ENCODE measurements around the gene MYLK4.

The MYLK4 gene

DNA sequence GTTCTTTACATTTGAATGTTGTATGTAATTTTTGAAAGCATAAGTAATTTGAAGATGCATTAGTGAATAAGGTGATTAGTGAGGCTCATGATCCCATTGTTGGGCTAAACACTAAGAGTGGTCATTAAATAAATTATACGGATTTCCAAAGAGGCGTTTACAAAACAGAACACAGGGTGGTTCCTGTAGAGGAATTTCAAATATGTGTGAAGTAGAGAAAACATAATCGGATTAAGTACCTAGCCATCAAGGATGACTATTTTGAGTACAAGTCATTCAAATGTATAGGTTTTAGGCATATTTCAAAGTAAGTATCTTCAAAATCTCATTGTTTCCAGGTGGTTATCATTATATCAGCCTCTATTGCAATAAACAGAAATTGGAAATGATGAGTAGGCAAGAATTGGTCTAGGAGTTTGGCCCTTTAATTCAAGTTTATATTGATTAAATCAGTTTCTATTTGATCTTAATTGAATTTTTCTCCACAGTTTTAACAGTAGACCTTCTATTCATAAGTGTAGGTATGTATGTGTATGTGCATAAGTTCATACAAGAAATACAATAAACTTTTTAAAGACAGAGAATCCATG lies 94.8 kb downstream of the MYLK4 start:
- no peak for DNase-seq

DNA sequence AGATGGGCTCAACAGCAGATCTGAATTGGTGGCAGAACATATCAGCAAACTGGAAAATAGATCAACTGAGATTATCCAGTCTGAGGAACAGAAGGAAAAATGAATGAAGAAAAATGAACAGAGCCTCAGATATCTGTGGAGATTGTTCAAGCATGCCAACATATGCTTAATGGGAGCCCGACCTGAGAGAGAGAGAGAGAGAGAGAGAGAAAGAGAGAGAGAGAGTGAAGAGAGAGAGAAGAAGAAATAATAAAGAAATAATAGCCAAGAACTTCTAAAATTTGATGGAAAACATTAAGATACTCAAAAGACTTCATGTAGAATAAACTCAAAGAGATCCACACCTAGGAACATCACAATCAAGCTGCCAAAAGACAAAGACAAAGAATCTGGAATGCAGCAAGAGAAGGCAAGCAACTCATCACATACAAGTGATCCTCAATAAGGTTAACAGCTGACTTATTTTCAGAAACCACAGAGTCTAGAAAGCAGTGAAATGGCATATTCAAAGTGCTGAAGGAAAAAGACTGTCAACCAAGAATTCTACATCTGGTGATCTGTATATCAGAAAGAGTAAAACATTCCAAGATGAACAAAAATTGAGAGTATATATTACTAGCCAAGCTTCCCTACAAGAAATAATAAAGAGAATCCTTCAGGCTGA lies 97.2 kb downstream of the MYLK4 start:
- no peak for DNase-seq

DNA sequence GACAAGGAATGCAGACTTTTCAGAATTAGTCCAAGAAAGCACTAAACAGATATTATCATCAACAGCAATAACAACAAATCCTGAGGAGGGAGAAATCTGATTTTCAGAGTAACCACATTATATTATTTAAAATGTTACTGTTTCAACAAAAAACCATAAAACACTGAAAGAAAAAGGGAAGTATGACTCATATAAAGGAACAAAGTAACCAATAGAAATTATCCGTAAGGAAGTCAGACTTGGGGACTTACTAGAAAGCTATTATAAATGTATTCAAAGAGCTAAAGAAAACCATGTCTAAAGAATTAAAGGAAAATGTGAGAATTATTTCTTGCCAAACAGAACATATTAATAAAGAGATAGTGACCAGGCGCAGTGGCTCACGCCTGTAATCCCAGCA lies 98.1 kb downstream of the MYLK4 start:
- DNase-seq, result peak; percentile 6 to 45

DNA sequence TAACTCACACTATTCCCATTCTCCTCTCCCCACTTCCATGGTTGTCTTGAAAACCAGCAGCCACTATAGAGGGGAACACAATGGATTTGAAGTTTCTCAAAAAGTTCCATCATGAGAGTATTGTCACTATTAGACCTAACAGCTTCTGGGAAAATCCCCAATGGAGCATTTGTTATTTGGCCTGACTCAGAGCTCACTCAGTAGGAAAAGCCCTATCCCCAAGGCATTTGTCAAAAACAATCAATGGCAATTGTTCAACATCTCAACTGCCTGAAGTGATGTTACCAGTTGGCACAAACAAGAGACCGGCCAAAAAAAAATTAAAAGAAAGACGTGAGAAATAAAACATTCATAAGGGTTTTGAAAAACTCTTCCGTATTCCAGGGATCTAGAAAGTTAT lies 98.8 kb downstream of the MYLK4 start:
- no peak for DNase-seq

DNA sequence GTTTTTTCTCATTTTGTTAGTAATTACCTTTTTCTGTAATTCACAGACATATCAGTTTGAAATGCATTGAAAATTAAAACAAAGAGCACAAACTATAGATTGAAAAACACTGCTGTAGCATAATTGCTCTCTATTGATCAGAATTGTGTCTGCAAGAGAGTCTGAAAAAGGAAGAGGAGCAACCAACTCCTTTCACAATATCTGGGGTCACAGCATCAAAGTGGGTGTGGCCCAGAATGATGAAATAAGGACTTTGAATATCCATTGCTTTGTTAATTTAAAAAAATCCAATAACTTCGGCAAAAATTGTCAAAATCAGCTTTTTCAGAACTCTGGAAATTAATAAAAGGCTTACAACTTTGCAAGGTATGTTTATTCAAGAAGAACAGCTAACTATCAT lies 99.2 kb downstream of the MYLK4 start:
- peak; percentile 80 to 82 for DNase-seq

DNA sequence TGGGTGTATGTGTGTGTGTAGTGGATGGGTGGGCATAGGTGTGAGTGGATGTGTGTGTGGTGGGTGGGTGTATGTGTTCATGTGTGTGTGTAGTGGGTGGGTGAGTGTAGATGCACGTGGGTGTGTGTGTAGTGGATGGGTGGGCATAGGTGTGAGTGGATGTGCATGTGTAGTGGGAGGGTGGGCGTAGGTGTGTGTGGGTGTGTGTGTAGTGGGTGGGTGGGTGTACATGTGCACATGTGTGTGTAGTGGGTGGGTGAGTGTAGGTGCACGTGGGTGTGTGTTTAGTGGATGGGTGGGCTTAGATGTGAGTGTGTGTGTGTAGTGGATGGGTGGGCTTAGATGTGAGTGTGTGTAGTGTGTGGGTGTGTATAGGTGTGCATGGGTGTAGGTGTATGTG lies 104.4 kb downstream of the MYLK4 start:
- no peak for DNase-seq

DNA sequence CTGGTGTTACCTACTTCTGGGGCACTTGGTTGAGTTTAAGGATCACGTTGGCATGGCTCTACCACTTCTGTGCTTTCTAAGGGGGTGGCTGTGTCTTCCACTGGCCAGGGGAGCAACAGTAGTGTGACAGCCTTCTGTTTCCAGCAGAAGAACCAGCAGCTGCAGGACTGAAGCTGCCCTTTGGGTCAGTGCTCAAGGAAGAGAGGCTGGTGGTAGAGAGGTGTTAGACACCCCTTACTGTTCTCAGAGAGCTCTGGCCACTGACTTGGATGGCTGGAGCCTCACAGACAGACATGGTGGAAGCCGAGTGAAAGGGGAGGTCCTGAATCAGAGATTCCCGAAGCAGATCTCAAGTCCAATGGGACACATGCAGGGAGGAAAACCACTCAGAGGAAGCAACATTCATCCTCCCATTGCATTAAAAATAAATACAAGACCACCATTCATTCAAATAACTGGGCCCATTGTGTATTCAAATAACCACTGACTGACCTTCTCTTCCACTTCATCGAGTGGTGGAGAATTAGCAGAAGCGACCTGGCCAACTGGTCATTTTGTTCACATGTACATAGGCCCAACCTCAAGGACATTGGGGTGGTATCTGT lies 106.7 kb downstream of the MYLK4 start:
- DNase-seq, result no peak

DNA sequence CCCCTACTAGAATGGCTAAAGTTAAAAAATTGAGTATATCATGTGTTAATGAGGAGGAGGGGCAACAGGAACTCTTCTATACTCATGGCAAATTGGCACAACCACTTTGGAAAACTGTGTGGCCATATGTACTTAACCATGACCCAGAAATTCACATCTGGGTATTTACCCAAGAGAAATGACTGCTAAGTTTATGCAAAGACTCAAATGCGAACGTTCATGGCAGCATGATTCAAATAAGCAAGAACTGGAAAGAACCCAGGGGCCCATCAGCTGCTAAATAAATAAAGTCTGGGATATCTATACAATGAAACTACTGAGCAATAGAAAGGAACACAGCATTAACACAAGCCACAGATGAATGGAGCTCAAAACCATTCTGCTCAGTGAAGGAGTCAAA lies 107.6 kb downstream of the MYLK4 start:
- no peak for DNase-seq

DNA sequence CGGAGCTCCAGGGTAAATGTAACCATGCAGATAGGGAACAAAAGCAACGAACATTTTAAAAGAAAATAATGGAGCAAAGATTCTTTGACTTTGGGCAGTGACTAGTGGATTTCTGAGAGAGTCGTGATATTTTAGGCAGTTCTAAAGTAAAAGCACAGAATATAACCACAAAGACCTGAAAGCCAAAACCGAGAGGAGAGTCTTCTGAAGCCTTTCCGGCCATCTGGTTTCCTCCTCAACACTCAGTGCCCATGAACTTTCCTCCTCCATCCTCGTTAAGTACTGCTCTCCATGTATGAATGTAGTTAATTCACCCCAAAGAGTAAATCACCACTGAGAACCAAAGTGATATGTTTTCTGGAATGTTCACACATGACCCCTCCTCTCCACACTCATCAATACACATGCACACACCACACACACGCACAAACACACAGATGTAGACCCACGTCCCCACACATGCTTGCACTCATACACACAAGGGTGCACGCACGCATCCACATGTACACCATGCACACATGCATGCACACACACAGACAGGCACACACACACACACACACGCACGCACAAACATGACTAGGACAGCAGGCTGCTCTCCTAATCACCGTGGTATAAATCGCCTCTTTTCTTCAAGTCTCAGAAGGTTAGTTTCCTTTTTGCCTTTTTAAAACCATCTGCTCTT lies 109.5 kb downstream of the MYLK4 start:
- DNase-seq, result no peak

DNA sequence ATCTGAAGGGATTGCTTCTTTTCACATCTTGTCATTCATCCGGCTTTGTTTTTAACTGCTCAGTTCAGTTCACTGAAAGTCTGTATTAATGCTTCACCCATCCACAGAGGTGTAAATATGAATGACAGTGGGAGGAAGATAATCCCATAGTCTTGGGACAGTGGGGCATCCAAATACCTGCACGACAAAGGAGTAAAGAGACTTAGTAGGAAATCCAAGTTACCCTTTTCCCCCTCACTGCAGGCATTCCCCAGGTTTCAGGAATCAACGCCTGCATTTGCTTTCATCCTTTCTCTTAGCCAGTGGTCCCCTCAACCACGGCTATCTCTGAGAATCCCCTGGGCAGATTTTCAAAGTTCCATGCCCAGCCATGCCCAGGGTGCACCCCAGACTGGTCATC lies 110.2 kb downstream of the MYLK4 start:
- DNase-seq, result no peak

DNA sequence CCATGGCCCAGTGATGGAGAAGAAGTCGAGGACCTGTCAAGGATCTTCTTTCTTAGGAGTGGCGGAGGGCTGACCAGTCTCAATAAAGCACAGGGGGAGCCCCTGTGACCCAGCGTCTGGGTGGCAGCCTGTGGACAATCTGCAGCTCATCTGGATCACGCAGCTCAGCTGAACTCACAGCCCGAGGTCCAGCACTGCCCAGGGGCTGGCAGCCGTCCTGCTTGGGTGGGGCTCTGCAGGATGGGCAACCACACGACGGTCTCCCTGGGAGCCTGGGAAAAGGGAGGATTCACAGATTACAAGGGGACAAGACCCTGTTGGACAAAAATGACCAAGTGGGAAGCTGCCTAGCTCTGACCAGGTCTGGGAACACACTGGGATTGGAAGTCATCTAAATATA lies 110.8 kb downstream of the MYLK4 start:
- DNase-seq, result no peak

DNA sequence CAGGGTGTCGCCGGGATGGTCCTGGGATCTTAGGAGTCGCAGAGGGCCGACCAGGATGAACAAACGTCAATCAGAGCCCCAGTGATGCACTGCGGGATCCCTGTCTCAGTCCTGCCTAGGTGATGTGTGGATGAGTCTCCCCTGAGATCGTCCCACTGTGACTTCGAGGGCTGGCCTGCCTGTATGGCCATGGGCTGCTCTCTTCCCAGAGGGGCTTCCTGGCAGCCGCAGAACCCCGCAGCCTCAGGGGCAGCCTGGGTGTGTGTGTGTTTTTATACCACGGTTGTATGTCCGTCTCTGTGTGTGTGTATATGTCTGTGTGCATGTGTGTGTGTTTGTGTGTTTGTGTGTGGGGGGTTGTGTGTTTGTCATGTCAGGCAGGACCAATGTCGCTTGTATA lies 111.6 kb downstream of the MYLK4 start:
- DNase-seq, result no peak

DNA sequence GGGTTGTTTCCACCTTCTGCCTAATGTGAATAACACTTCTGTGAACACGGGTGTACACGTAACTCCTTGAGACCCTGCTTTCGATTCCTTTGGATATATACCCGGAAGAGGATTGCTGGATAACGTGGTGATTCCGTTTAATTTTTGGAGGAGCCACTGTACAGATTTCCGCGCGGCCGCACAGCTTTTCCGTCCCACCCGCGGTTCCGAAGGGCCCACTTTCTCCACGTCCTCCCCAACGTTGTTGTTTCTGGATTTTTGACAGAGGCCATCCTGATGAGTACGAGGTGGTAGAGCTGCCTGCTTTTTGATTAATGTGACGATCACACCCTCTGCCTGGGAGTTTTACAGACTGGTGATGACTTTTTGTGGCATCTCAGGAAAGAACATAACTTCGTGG lies 114.0 kb downstream of the MYLK4 start:
- no peak for DNase-seq

DNA sequence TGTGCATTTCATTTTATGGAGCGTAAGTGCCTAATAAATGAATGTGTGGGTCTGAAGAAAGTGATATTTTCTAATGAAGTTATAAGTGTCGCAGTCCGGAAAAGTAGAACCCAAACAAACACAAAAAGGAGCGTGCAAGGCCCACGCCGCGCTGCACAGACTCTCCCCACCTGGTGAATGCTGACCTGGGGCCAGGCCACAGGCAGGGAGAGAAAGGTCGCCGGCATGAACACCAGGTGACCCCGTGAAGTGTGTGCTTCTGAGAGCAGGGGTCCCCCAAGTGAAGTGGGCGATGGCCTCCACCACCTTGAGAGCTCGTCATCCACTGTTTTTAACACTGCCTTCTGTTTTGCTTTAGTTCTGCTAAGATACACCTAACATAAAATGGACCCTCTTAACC lies 114.8 kb downstream of the MYLK4 start:
- no peak for DNase-seq

DNA sequence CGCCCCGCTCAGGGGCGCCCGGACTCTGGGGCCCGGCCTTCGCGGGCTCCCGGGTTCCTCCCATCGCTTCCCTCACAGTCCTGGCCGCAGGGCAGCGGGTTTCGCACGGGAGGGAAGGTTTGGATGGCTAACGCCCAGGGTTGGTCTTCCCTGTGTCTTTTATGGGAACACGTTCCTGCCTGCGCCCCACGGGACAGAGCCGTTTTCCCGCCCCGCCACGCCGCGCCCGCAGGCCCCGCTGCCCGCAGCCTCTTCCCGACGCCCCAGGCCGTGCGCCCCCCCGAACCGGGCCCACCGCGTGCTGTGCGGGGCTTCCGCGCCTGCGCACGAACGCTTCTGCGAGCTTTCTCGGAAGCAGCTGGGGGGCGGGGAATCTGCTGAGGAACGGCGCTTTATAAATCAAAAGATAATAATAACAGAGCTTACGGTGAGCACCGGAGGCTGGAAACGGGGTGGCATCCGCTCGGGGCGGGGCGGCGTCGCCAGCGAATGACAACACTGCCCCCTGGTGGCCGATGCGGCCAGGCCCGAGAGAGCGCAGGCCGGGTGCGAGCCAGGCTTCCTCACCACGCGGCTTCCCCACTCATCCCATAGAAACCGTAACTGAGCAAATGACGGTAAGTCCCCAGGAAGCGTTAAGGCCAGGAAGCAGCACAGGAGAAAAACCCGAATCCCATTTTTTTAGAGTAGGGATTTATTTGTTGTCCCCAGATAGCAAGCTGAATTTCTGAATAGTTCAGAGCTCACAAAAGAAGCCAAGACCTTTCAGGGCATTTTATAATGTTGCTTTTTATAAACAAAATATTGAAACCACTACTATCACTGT lies 116.4 kb downstream of the MYLK4 start:
- DNase-seq, result peak; percentile 81 to 82

DNA sequence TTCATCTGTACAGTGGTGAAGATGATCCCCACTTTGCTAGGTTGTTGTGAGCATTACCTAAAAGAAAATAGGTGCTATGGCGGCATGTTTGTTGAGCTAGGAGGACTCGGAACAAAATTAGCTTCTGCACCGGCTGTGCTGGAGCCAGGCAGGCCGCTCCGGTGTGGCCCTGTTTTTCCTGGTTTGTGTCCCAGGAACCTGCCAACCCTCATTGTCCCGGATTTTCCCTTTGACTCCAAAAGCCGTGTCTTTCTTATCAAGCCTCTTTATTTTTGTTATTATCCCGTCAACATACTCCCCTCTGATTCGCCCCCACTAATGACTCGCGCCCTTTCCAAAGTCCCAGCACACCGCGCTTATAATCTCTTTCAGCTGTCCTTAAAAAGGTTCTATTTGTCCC lies 117.0 kb downstream of the MYLK4 start:
- DNase-seq, result no peak

DNA sequence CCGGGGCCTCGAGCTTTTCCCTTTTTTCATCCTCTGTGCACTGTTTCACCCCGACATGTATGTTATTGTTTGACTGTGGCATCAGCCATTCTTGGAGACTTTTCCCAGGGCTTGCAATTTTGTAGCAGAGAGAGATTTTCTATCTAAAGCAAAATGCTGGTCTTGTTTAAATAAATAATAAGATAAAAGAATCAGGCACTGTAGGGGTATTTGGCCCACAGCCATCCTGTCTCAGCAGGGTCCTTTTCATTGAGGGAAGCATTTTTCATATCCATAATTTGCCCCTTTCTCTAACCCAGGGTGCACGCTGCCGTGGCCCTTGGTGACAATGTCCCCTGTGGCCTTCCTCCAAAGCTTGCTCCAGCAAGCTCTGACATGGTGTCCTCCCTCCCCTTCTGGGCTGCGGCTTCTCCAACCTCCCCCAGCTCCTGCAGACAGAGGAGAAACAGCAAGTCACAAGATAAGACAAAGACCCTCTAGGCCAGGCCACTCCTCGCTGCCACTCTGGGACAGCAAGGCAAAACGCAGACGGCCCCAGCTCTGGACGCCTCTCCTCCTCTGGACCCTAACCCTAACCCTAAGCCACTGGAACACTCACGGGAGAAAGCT lies 117.6 kb downstream of the MYLK4 start:
- DNase-seq, result no peak

DNA sequence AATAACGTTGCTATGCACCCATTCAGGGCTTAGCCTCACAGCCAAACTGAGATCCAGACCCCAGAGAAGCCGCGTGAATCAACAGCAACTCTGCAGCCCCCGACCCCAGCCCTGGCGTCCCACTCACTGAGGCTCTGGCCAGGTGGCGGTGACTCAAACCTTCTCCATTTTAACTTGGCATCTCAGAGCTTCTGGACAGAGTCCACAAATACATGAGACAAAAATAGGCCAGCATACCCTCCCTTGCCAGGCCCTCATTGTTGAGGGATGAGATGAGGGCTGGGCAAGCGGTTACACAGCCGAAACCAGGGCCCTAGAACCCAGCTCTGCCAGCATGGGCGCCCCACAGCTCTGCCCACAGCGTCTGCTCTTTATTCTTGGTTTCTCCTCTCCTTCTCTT lies 118.4 kb downstream of the MYLK4 start:
- DNase-seq, result no peak

DNA sequence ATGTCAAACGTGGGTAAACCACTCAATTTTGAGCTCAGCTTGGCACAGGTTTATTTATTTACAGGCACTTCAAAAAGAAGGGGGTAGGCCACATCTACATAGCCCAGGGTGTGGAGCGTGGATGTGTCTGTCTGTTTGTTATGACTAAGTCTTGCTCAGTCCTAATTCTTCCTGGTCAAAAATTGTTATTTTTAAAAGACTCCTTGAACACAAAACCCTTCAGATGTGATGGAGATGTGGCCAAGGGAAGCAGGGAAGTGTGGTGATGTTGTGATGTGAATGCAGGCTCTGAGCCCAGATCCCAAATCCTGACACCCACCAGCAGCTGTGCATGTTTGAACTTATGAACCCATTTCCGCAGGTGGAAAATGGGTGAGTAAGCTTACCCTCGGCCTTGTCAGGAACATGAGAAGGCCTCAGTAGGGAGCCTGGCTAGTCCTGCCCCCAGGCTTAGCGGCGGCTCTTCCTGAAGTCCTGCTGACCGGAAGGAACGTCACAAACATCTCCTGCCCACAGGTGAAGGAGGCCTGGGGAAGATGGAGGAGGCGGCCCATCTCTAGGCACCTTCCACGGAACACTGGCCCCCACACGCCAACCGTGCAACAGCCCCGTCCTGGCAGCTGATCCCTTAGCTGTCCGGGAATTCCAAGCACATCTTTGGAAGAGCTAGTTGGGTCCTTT lies 119.7 kb downstream of the MYLK4 start:
- no peak for DNase-seq

DNA sequence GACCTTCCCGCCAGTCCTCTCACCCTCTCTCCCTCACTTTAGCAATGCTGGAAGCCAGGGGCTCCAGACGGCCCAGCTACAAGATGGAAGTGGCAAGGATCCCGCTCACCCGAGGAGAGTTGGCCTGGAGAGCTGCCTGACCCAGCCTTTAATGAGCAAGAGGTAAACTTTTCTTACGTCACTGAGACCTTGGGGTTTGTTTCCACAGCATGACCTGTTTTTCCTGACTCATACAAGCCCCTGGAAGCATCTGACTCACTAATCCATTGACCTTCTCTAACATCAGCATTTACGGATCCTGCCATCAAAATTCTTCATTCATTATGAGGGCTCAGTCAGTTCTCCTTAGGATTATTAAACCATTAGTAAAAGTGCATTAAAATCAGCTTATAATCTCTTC lies 120.4 kb downstream of the MYLK4 start:
- DNase-seq, result no peak

DNA sequence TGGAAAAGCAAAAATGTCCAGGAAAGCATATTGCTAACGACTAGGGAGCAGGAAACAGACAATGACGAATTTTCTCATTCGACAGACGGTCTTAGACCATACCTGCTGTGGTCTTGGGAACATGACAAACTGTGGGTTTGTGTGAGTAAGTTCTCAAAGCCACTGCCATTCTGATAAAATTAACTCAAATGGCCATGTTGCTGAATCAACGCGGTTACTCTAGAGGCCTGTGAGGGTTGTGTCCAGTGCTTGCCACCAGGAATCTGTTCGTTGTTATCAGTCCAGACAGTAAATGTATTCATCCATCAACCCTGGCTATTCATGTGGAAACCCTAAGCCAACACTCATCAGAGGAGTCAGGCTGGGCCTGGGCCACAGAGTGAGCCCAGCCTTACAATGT lies 124.3 kb downstream of the MYLK4 start:
- no peak for DNase-seq

DNA sequence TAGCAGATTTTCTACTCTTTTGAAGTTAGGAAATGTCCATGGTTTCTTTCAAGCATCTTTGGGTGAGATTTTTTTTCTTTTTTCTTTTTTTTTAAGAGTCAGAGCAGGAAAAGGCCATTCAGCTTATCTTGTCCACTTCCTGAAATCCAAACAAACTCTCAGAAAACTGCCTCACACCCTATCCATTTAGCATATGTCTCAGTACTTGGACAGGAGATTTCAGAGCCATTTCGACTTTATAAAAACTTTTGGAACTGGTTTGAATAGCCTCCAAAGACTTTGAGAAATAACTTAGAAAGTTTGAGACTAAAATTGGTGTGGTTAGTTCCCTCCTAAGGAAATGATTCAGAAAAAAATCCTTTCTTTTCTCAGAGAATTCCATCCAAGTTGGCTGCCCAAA lies 125.1 kb downstream of the MYLK4 start:
- DNase-seq, result no peak
